ENCODE data around the gene GJD4. TPM values are rescaled to one million over a fixed set of nuclear protein-coding genes. Genes with fewer than 3 reads are reported as not detected.

The GJD4 gene
- polyA plus RNA-seq, 3 donors, result not detected

DNA sequence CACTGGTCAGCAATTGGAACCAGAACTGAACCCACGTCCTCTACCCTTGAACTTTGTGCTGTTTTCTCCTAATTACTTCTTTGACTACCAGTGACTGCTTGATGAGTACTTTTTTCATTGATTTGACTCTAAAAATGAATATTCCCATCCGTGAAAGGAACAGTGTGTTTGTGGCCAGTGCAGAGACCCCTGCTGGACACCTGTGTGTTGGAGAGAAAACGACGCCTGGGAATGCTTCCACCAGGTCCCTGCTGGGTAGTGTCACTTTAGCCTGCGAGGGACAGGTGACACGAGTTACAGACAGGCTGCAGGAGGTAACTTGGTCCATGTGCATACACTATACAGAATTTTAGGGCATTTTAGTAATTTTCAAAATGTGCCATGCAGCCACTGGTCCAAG is 6.8 kb upstream of the GJD4 start:
- DNase-seq, result no peak

DNA sequence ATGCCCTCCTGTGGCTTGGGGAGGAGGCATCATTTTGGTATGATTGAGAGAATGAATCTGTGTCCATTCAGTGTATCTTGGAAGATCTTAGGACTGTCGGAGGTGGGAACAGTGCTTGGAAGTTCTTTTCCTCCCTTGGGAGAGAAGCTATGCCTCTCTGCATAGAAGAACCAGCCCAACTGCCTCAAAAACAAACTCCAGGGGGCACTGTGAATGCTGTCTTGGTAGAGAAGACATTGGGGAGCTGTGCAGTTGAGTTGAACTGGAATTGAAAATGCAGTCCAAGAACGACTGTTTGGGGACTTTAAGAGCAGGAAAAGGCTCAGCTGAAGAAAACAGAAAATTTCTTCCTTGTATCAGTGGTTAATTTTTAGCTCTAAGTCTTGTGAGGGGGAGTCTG is 4.9 kb upstream of the GJD4 start:
- H3K36me3 Mint-ChIP-seq, result no peaks in the 10 kb centered on the region
- no peak for TF ChIP-seq CTCF (IDR thresholded peaks at IDR 0.05)
- Histone ChIP-seq H3K36me3 (replicated peaks in 1 of 2; ENCODE audit: control insufficient read depth in 1 of 2, insufficient read depth in 2 of 2, low read length in 2 of 2) (no peaks in the 10 kb centered on the region), H3K27ac (ENCODE audit: low read depth in 1 of 2, low read length in 2 of 2) (no peak overlapping the region), H2AFZ (ENCODE audit: insufficient read depth, low read depth, low read length, poor library complexity, severe bottlenecking) (no peak overlapping the region), H3K9ac (ENCODE audit: insufficient read depth, low read length, poor library complexity, severe bottlenecking) (no peak overlapping the region), H3K27me3 (ENCODE audit: control insufficient read depth in 2 of 2, insufficient read depth in 2 of 2, low read length in 2 of 2) (peaks cover 0 to 6% of the 10 kb centered on the region in 2 donors), H3K9me3 (replicated peaks in 1 of 2; ENCODE audit: control insufficient read depth in 1 of 2, insufficient read depth in 1 of 2, low read length in 2 of 2) (peaks cover 0 to 3% of the 10 kb centered on the region in 2 donors), H3K79me2 (ENCODE audit: insufficient read depth, low read length) (no peaks in the 10 kb centered on the region), H3K4me3 (replicated peaks in 1 of 3; ENCODE audit: low read depth in 2 of 3, low read length in 3 of 3) (no peak overlapping the region), H3K4me1 (ENCODE audit: control insufficient read depth in 1 of 2, insufficient read depth in 2 of 2, low read length in 2 of 2) (no peaks in the 10 kb centered on the region), H3K4me2 (replicated peaks; ENCODE audit: extremely low read depth, low read length, poor library complexity, severe bottlenecking) (no peak overlapping the region), H4K20me1 (ENCODE audit: insufficient read depth, low read length) (no peaks in the 10 kb centered on the region)
- H3K9me3 Mint-ChIP-seq, result peaks cover 2 to 17% (median 6%) of the 10 kb centered on the region in 7 donors
- 73% methylated on average over 1 of the region's 2 CpGs for WGBS (ENCODE audit: insufficient coverage)
- peaks cover 18 to 24% (median 19%) of the 10 kb centered on the region in 3 donors for H3K27me3 Mint-ChIP-seq (ENCODE audit: low read depth in 3 of 3)
- no peak overlapping the region for H3K27ac Mint-ChIP-seq
- H3K4me3 Mint-ChIP-seq, result no peak overlapping the region
- no peak for DNase-seq
- H3K4me1 Mint-ChIP-seq, result no peaks in the 10 kb centered on the region
- intact Hi-C loops (cut with micrococcal nuclease), result no loop called here

More for the DNA sequence above, 6.8 kb upstream of the GJD4 start:
- no peak overlapping the region for H3K9ac ChIP-seq (ENCODE audit: insufficient read depth, low read length, poor library complexity, severe bottlenecking)
- H3K9me3 Mint-ChIP-seq, result peaks cover 9 to 32% (median 13%) of the 10 kb centered on the region in 7 donors
- no peak overlapping the region for H3K4me2 ChIP-seq (replicated peaks; ENCODE audit: extremely low read depth, low read length, poor library complexity, severe bottlenecking)
- peaks cover 2% of the 10 kb centered on the region for H3K4me1 Mint-ChIP-seq
- H3K27ac ChIP-seq (ENCODE audit: low read depth in 1 of 2, low read length in 2 of 2), result no peak overlapping the region
- H3K36me3 Mint-ChIP-seq, result no peaks in the 10 kb centered on the region
- TF ChIP-seq CTCF (IDR thresholded peaks at IDR 0.05), result no peak
- peak overlapping the region in 1 of 2 donors; percentile 33 for H3K4me3 Mint-ChIP-seq
- H3K79me2 ChIP-seq (ENCODE audit: insufficient read depth, low read length), result no peaks in the 10 kb centered on the region
- H3K4me3 ChIP-seq (replicated peaks in 1 of 3; ENCODE audit: low read depth in 2 of 3, low read length in 3 of 3), result no peak overlapping the region
- H3K27me3 ChIP-seq (ENCODE audit: control insufficient read depth in 2 of 2, insufficient read depth in 2 of 2, low read length in 2 of 2), result no peaks in the 10 kb centered on the region
- WGBS (ENCODE audit: insufficient coverage), result 67% methylated on average over 1 of the region's 6 CpGs
- intact Hi-C loops (cut with micrococcal nuclease), result no loop called here
- no peaks in the 10 kb centered on the region for H3K36me3 ChIP-seq (replicated peaks in 1 of 2; ENCODE audit: control insufficient read depth in 1 of 2, insufficient read depth in 2 of 2, low read length in 2 of 2)
- H4K20me1 ChIP-seq (ENCODE audit: insufficient read depth, low read length), result no peaks in the 10 kb centered on the region
- no peaks in the 10 kb centered on the region for H3K4me1 ChIP-seq (ENCODE audit: control insufficient read depth in 1 of 2, insufficient read depth in 2 of 2, low read length in 2 of 2)
- H3K9me3 ChIP-seq (replicated peaks in 1 of 2; ENCODE audit: control insufficient read depth in 1 of 2, insufficient read depth in 1 of 2, low read length in 2 of 2), result peaks cover 12 to 18% of the 10 kb centered on the region in 2 donors
- no peak overlapping the region for H3K27ac Mint-ChIP-seq
- no peak overlapping the region for H2AFZ ChIP-seq (ENCODE audit: insufficient read depth, low read depth, low read length, poor library complexity, severe bottlenecking)
- H3K27me3 Mint-ChIP-seq (ENCODE audit: low read depth in 3 of 3), result peaks cover 10 to 13% (median 12%) of the 10 kb centered on the region in 3 donors

All from CD14-positive monocyte (primary cell).